H1 (cell line): Measurements from ENCODE around the gene DPYD. TPM values are rescaled to one million over a fixed set of nuclear protein-coding genes. Genes with fewer than 3 reads are reported as not detected.

Experiments
- CTCF ChIA-PET: fragments of 300-600 bp; sonication (Branson Sonifier 250); formaldehyde crosslinking; loops from one replicate; lab custom pipeline; 2021; ENCODE audit not compliant: partially characterized antibody; lab: Charles Lee
- POLR2A ChIA-PET: fragments of 300-600 bp; sonication (Branson Sonifier 250); formaldehyde crosslinking; loops from one replicate; lab custom pipeline; 2021; ENCODE audit warnings: inconsistent platforms; ENCODE audit not compliant: partially characterized antibody; lab: Charles Lee
- DNase-seq, 2 experiments: peaks; one replicate each; pipeline versions ENCODE4 v3.0.0 to v3.0.0-alpha.2; 2010 to 2022; ENCODE audit warnings: low spot score in 2 of 2, low read depth in 1 of 2, mixed read lengths in 1 of 2
- FAIRE-seq: peaks from 2 replicates; lab custom pipeline; 2011; peaks lifted over from hg19 to GRCh38; lab: Jason Lieb, UNC
- H2AFZ ChIP-seq: 2 replicates; pipeline ENCODE4 v1.8.1; 2012; ENCODE audit warnings: low read length, inconsistent platforms
- H2AK5ac ChIP-seq: 2 replicates; pipeline ENCODE4 v1.6.1; 2013; ENCODE audit warnings: low read depth, low read length
- H2BK120ac ChIP-seq: replicated peaks from 2 replicates; pipeline ENCODE3; 2013; ENCODE audit warnings: low read depth, low read length, inconsistent platforms
- H2BK12ac ChIP-seq: 2 replicates; pipeline ENCODE4 v1.6.1; 2013; ENCODE audit warnings: low read depth, low read length
- H2BK15ac ChIP-seq: 2 replicates; pipeline ENCODE4 v1.6.1; 2013; ENCODE audit warnings: low read length
- H2BK20ac ChIP-seq: 2 replicates; pipeline ENCODE4 v1.6.1; 2013; ENCODE audit warnings: low read length
- H2BK5ac ChIP-seq: 2 replicates; pipeline ENCODE4 v1.6.1; 2013; ENCODE audit warnings: low read depth, low read length
- H3K14ac ChIP-seq: 2 replicates; pipeline ENCODE4 v1.6.1; 2013; ENCODE audit warnings: inconsistent platforms; ENCODE audit not compliant: insufficient read length
- H3K18ac ChIP-seq: 2 replicates; pipeline ENCODE4 v1.6.1; 2013; ENCODE audit warnings: low read length; ENCODE audit errors: extremely low read depth
- H3K23ac ChIP-seq: 2 replicates; pipeline ENCODE4 v1.6.1; 2013; ENCODE audit warnings: inconsistent platforms; ENCODE audit not compliant: insufficient read length
- H3K23me2 ChIP-seq: 2 replicates; pipeline ENCODE4 v1.6.1; 2013; ENCODE audit warnings: low read depth, low read length
- H3K27ac ChIP-seq: 2 replicates; pipeline ENCODE4 v1.6.1; 2011; ENCODE audit warnings: low read depth, low read length, inconsistent platforms
- H3K27me3 ChIP-seq, 4 experiments: replicated peaks in 1 of 4; 1 replicate in 1 of 4; 2 replicates in 3 of 4; pipeline versions ENCODE4 v1.6.1 to v1.8.1; 2011 to 2013; ENCODE audit warnings: low read length in 3 of 4, mild to moderate bottlenecking in 3 of 4, inconsistent platforms in 2 of 4, mixed read lengths in 2 of 4, moderate library complexity in 1 of 4; ENCODE audit not compliant: control insufficient read depth in 3 of 4, insufficient read depth in 3 of 4; ENCODE audit errors: extremely low read depth in 1 of 4
- H3K36me3 ChIP-seq, 4 experiments: 2 replicates each; pipeline versions ENCODE4 v1.6.1 to v1.8.1; 2011 to 2013; ENCODE audit warnings: mild to moderate bottlenecking in 4 of 4, low read length in 3 of 4, moderate library complexity in 2 of 4, control low read depth in 1 of 4, inconsistent platforms in 1 of 4; ENCODE audit not compliant: insufficient read depth in 4 of 4, control insufficient read depth in 2 of 4
- H3K4ac ChIP-seq: replicated peaks from 2 replicates; pipeline ENCODE3; 2013; ENCODE audit warnings: low read length, low read depth, mixed read lengths, inconsistent platforms; ENCODE audit not compliant: insufficient read length
- H3K4me1 ChIP-seq, 4 experiments: replicated peaks in 1 of 4; 1 replicate in 1 of 4; 2 replicates in 3 of 4; pipeline versions ENCODE4 v1.6.1 to v1.8.1; 2011 to 2013; ENCODE audit warnings: low read length in 3 of 4, inconsistent platforms in 2 of 4, mixed read lengths in 1 of 4; ENCODE audit not compliant: insufficient read depth in 4 of 4, control insufficient read depth in 3 of 4
- H3K4me2 ChIP-seq, 2 experiments: 2 replicates each; pipeline versions ENCODE4 v1.6.1 to v1.8.1; 2011 to 2013; ENCODE audit warnings: low read depth in 2 of 2, low read length in 2 of 2, control low read depth in 1 of 2, inconsistent platforms in 1 of 2, mild to moderate bottlenecking in 1 of 2; ENCODE audit not compliant: insufficient read depth in 1 of 2
- H3K4me3 ChIP-seq, 4 experiments: fragments of 200-600, 300-600 bp in 1 of 4; sonication (generic), shearing (Covaris generic), sonication (Bioruptor Twin) in 1 of 4; 2 replicates each; pipeline versions ENCODE4 v1.5.1 to v1.8.1; 2011 to 2016; ENCODE audit warnings: low read length in 4 of 4, low read depth in 3 of 4, control low read depth in 2 of 4, inconsistent platforms in 2 of 4, mild to moderate bottlenecking in 2 of 4, mixed read lengths in 1 of 4, moderate library complexity in 1 of 4; ENCODE audit not compliant: insufficient read depth in 2 of 4; ENCODE audit errors: extremely low read depth in 1 of 4
- H3K56ac ChIP-seq: replicated peaks from 2 replicates; pipeline ENCODE3; 2013; ENCODE audit warnings: low read depth, mild to moderate bottlenecking, mixed read lengths, low read length, inconsistent platforms; ENCODE audit not compliant: insufficient read length
- H3K79me1 ChIP-seq: 2 replicates; pipeline ENCODE4 v1.6.1; 2013; ENCODE audit warnings: low read depth, low read length, control low read depth
- H3K79me2 ChIP-seq, 2 experiments: 2 replicates each; pipeline versions ENCODE4 v1.6.1 to v1.8.1; 2012 to 2013; ENCODE audit warnings: low read length in 2 of 2, mild to moderate bottlenecking in 2 of 2, inconsistent platforms in 1 of 2; ENCODE audit not compliant: insufficient read depth in 2 of 2, control insufficient read depth in 1 of 2
- H3K9ac ChIP-seq, 4 experiments: replicated peaks in 1 of 4; 1 replicate in 1 of 4; 2 replicates in 3 of 4; pipeline versions ENCODE4 v1.6.1 to v1.8.1; 2011 to 2013; ENCODE audit warnings: low read depth in 3 of 4, low read length in 3 of 4, control low read depth in 2 of 4, mild to moderate bottlenecking in 2 of 4, moderate library complexity in 2 of 4, inconsistent platforms in 1 of 4; ENCODE audit errors: extremely low read depth in 1 of 4
- H3K9me3 ChIP-seq, 2 experiments: 2 replicates each; pipeline versions ENCODE4 v1.6.1 to v1.8.1; 2012 to 2013; ENCODE audit warnings: mild to moderate bottlenecking in 2 of 2, moderate library complexity in 2 of 2, control low read depth in 1 of 2, inconsistent platforms in 1 of 2, low read depth in 1 of 2, low read length in 1 of 2, mixed read lengths in 1 of 2; ENCODE audit not compliant: insufficient read depth in 2 of 2
- H4K20me1 ChIP-seq, 2 experiments: replicated peaks in 1 of 2; 2 replicates each; pipeline versions ENCODE3 to v1.8.1; 2011 to 2013; ENCODE audit warnings: inconsistent platforms in 2 of 2, low read length in 2 of 2, mild to moderate bottlenecking in 1 of 2; ENCODE audit not compliant: insufficient read depth in 2 of 2, control insufficient read depth in 1 of 2
- H4K5ac ChIP-seq: 2 replicates; pipeline ENCODE4 v1.6.1; 2013; ENCODE audit warnings: low read length, low read depth, mixed read lengths, inconsistent platforms; ENCODE audit not compliant: insufficient read length
- H4K8ac ChIP-seq: 2 replicates; pipeline ENCODE4 v1.8.0; 2013; ENCODE audit warnings: mild to moderate bottlenecking, moderate library complexity, low read length, inconsistent platforms; ENCODE audit not compliant: insufficient read depth; ENCODE audit errors: extremely low read depth
- H4K91ac ChIP-seq: replicated peaks from 2 replicates; pipeline ENCODE3; 2013; ENCODE audit warnings: low read length, mixed read lengths, inconsistent platforms; ENCODE audit not compliant: insufficient read length
- EP300 ChIP-seq, 2 experiments: IDR thresholded peaks; 1 replicate in 1 of 2; 2 replicates in 1 of 2; pipeline ENCODE4 v1.6.1; 2011 to 2012; ENCODE audit warnings: low read depth in 2 of 2, low read length in 2 of 2, mild to moderate bottlenecking in 2 of 2, borderline replicate concordance in 1 of 2, inconsistent platforms in 1 of 2, moderate library complexity in 1 of 2
- EZH2 ChIP-seq: fragments of 200-600 bp; sonication (generic); IDR thresholded peaks from 2 replicates; pipeline ENCODE4 v1.7.1; 2012; ENCODE audit warnings: low read depth, mild to moderate bottlenecking, moderate library complexity, low read length, inconsistent platforms; ENCODE audit not compliant: severe bottlenecking
- GTF2F1 ChIP-seq: IDR thresholded peaks from 2 replicates; pipeline ENCODE4 v1.6.1; 2012; ENCODE audit warnings: low read depth, low read length, improper control_type of control experiment, borderline replicate concordance
- POU5F1 ChIP-seq: IDR thresholded peaks from 2 replicates; pipeline ENCODE4 v1.6.1; 2011; ENCODE audit warnings: low read depth, mild to moderate bottlenecking, low read length, moderate library complexity
- RNF2 ChIP-seq: fragments of 200-900, 300-1000 bp; sonication (generic); IDR thresholded peaks from 2 replicates; pipeline ENCODE4 v1.7.1; 2016; ENCODE audit warnings: borderline replicate concordance, low read depth, mild to moderate bottlenecking, antibody characterized with exemption, low read length; ENCODE audit not compliant: poor library complexity, severe bottlenecking; ENCODE audit errors: missing control alignments
- RXRA ChIP-seq: IDR thresholded peaks from 2 replicates; pipeline ENCODE4 v1.6.1; 2011; ENCODE audit warnings: low read depth, mild to moderate bottlenecking, low read length, moderate library complexity; ENCODE audit not compliant: insufficient read depth
- TAF7 ChIP-seq: optimal IDR thresholded peaks from 2 replicates; pipeline ENCODE3; 2011; ENCODE audit warnings: low read depth, mild to moderate bottlenecking, inconsistent platforms, low read length, moderate library complexity, borderline replicate concordance
- TBP ChIP-seq: IDR thresholded peaks from 2 replicates; pipeline ENCODE4 v1.6.1; 2011; ENCODE audit warnings: low read depth, low read length, improper control_type of control experiment
- TCF12 ChIP-seq: IDR thresholded peaks from 2 replicates; pipeline ENCODE4 v1.6.1; 2011; ENCODE audit warnings: low read depth, mild to moderate bottlenecking, low read length
- TEAD4 ChIP-seq: IDR thresholded peaks from 2 replicates; pipeline ENCODE4 v1.6.1; 2012; ENCODE audit warnings: low read depth, low read length, inconsistent platforms, mixed read lengths
- WGBS, 2 experiments: shearing (Covaris generic) in 1 of 2; methylation state at CpG; one replicate each; pipeline versions ENCODE4 v1.1.6 to v1.1.7; 2013 to 2015; ENCODE audit warnings: low lambda C conversion rate in 2 of 2, mixed read lengths in 2 of 2, inconsistent platforms in 1 of 2, low coverage in 1 of 2, missing lambda C conversion rate in 1 of 2; ENCODE audit not compliant: insufficient replicate concordance in 2 of 2, insufficient coverage in 1 of 2, insufficient read length in 1 of 2; ENCODE audit errors: extremely low coverage in 1 of 2, missing lambda C conversion rate in 1 of 2; 5-methylcytosine and 5-hydroxymethylcytosine counted together
- polyA plus RNA-seq, 7 experiments: library from polyadenylated mRNA; depleted of rRNA in 3 of 7; stranded (reverse) in 5 of 7; unstranded in 2 of 7; fragments of >200 nt in 5 of 7; fragments of 200-250 nt in 2 of 7; gene quantifications; 1 replicate in 5 of 7; 2 replicates in 1 of 7; 4 replicates in 1 of 7; pipeline versions ENCODE4 v1.2.1 to v1.2.3, GENCODE V29; 2011 to 2013; ENCODE audit warnings: missing spikeins in 2 of 7, mixed read lengths in 2 of 7
- total RNA-seq: library from RNA; stranded (reverse); fragmentation: NEBNext Ultra II Directional; extraction: Animal tissue kit (Norgen Biotek cat#: 25700); gene quantifications from 2 replicates; pipeline ENCODE4 v1.2.1, GENCODE V29; 2021

The DPYD gene
- total and polyA plus RNA-seq, 2 of the 8 experiments (the other 6 are each of a cell fraction or from before 2014, with no cell fraction given) = 0.29 to 0.73 TPM

DNA sequence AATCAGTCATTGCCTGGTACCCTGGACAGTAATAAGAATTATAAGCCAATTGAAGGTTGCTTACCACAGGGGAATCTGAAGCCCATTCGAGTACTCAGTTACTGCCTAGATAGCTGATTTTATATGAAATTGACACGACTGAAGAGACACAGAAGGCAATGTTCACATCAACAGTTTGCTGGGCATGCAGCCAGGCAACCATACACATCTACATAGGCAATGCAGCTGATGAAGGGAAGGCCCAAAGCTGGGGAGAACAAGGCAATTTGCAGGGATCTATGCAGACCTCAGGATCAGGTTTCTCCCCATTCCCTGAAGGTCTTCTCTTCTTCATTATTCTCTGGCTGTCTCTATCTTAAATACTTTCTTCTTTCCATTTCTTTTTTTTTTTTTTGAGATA is 750.5 kb downstream of the DPYD start:
- Histone ChIP-seq H3K56ac (no peak overlapping the region), H3K27ac (no peak overlapping the region), H3K4me2 (no peak overlapping the region), H2BK15ac (no peak overlapping the region), H4K91ac (no peak overlapping the region), H4K5ac (no peak overlapping the region), H3K79me1 (no peaks in the 10 kb centered on the region), H3K14ac (no peak overlapping the region), H3K4me1 (no peaks in the 10 kb centered on the region), H3K4ac (no peak overlapping the region), H2BK20ac (no peak overlapping the region), H3K27me3 (no peaks in the 10 kb centered on the region), H3K9me3 (peaks cover 0 to 2% of the 10 kb centered on the region in 2 experiments; a peak in 1 of 4 replicates), H2BK120ac (no peak overlapping the region), H3K23ac (no peak overlapping the region), H2BK12ac (no peak overlapping the region), H3K23me2 (no peaks in the 10 kb centered on the region), H3K4me3 (no peak overlapping the region), H3K9ac (no peak overlapping the region), H4K8ac (no peak overlapping the region), H4K20me1 (no peaks in the 10 kb centered on the region), H3K18ac (no peak overlapping the region), H2AFZ (no peak overlapping the region), H3K79me2 (no peaks in the 10 kb centered on the region), H2BK5ac (no peak overlapping the region), H3K36me3 (no peaks in the 10 kb centered on the region), H2AK5ac (no peak overlapping the region)
- ChIA-PET POLR2A (no interaction called here), CTCF (interaction anchor here (0.6 kb wide), 1 partner anchor 301 kb away, joined by 3 read pairs; no protein-coding TSS in a partner anchor)
- no peak for TF ChIP-seq TEAD4
- TF ChIP-seq TBP = no peak
- TF ChIP-seq RNF2 = no peak
- no peak for TF ChIP-seq POU5F1
- TF ChIP-seq RXRA = no peak
- TF ChIP-seq TCF12 = no peak
- TF ChIP-seq EZH2 = no peak
- no peak for TF ChIP-seq TAF7
- TF ChIP-seq GTF2F1 = no peak
- no peak for TF ChIP-seq EP300 (IDR thresholded peaks at IDR 0.05; ENCODE audit: borderline replicate concordance in 1 of 2, low read depth in 2 of 2, low read length in 2 of 2)
- WGBS, 2 experiments = 82% methylated on average over 2 of the region's 2 CpGs; no CpG with 5 or more reads in 1 of the 2 experiments
- DNase-seq (no peak), FAIRE-seq (no peak)
